K562 (cell line): ENCODE data around the gene JAK3. TPM values are rescaled to one million over a fixed set of nuclear protein-coding genes. Genes with fewer than 3 reads are reported as not detected.

Experiments
- HSF4 ChIP-seq: fragments of 250-450 bp; sonication (Bioruptor Pico); IDR thresholded peaks from 2 replicates; pipeline ENCODE4 v2.1.2; 2022; ENCODE audit warnings: mild to moderate bottlenecking, moderate library complexity, borderline replicate concordance
- LCOR ChIP-seq: sonication (generic); formaldehyde crosslinking; IDR thresholded peaks from 2 replicates; pipeline ENCODE4 v1.8.0; 2022; ENCODE audit warnings: mild to moderate bottlenecking, missing genetic modification reagents
- MYNN ChIP-seq, 2 experiments: sonication (generic); formaldehyde crosslinking in 1 of 2; IDR thresholded peaks; 2 replicates each; pipeline versions ENCODE4 v1.5.0 to v1.6.1; 2016 to 2020; ENCODE audit warnings: antibody characterized with exemption in 1 of 2, missing genetic modification reagents in 1 of 2
- RB1 ChIP-seq: fragments of 450-650 bp; IDR thresholded peaks from 2 replicates; pipeline ENCODE4 v1.6.1; 2017; ENCODE audit warnings: low read depth, mild to moderate bottlenecking
- ZNF140 ChIP-seq: fragments of 250-450 bp; sonication (Bioruptor Pico); IDR thresholded peaks from 2 replicates; pipeline ENCODE4 v1.8.0; 2021; ENCODE audit warnings: moderate library complexity, mild to moderate bottlenecking, inconsistent platforms
- ZNF41 ChIP-seq: fragments of 250-450 bp; sonication (Bioruptor Pico); conservative IDR thresholded peaks from 2 replicates; pipeline ENCODE4 v1.4.0; 2020; ENCODE audit warnings: mild to moderate bottlenecking
- ZNF586 ChIP-seq: fragments of 450-650 bp; formaldehyde crosslinking; conservative IDR thresholded peaks from 2 replicates; pipeline ENCODE4 v1.4.0; 2020; ENCODE audit warnings: mild to moderate bottlenecking, moderate library complexity
- polyA plus RNA-seq, 8 experiments: library from polyadenylated mRNA; depleted of rRNA in 4 of 8; stranded (reverse) in 5 of 8; unstranded in 3 of 8; fragments of >200 nt; fragmentation: Nextera tagmentation in 2 of 8; fragmentation: Illumina TruSeq in 1 of 8; extraction: Ambion mirVana in 2 of 8; extraction: Trizol in 1 of 8; gene quantifications; 2 replicates each; pipeline versions ENCODE4 v1.2.1 to v1.2.3, GENCODE V29; 2011 to 2014; ENCODE audit warnings: inconsistent platforms in 1 of 8, missing spikeins in 1 of 8
- total RNA-seq, 7 experiments: library from RNA; depleted of rRNA in 6 of 7; stranded (reverse); fragments of >200 nt in 6 of 7; fragmentation: Illumina TruSeq in 2 of 7; extraction: Trizol in 2 of 7; gene quantifications; 2 replicates each; pipeline versions ENCODE4 v1.2.1 to v1.2.3, GENCODE V29; 2011 to 2021; ENCODE audit warnings: low replicate concordance in 1 of 7
- TF ChIP-seq, protein P1 (sequence below), 3 experiments: IDR thresholded peaks in 2 of 3; conservative IDR thresholded peaks in 1 of 3; 2 replicates each; pipeline ENCODE4 v1.5.1; 2011 to 2012; ENCODE audit warnings: low read length in 3 of 3, mild to moderate bottlenecking in 3 of 3, control low read depth in 2 of 3, improper control_type of control experiment in 1 of 3, inconsistent platforms in 1 of 3, low read depth in 1 of 3, mixed read lengths in 1 of 3, moderate library complexity in 1 of 3; ENCODE audit not compliant: insufficient read depth in 2 of 3
- TF ChIP-seq, protein P2 (sequence below): fragments of 450-650 bp; IDR thresholded peaks from 2 replicates; pipeline ENCODE4 v1.6.1; 2016; ENCODE audit warnings: low read depth
- TF ChIP-seq, protein P3 (sequence below): sonication (generic); formaldehyde crosslinking; IDR thresholded peaks from 2 replicates; pipeline ENCODE4 v1.8.1; 2023; ENCODE audit warnings: mild to moderate bottlenecking, missing genetic modification reagents, moderate library complexity
- TF ChIP-seq, protein P4 (sequence below): fragments of 200-800 bp; sonication (Bioruptor generic); IDR thresholded peaks from 2 replicates; pipeline ENCODE4 v1.6.1; 2017; ENCODE audit warnings: missing genetic modification characterization, missing compliant biosample characterization
- TF ChIP-seq, protein P5 (sequence below): fragments of 250-450 bp; sonication (Bioruptor Pico); IDR thresholded peaks from 2 replicates; pipeline ENCODE4 v1.8.0; 2022; ENCODE audit warnings: moderate library complexity, mild to moderate bottlenecking, inconsistent platforms

The JAK3 gene
- total and polyA plus RNA-seq, 9 of the 15 experiments (the other 6 are each of a cell fraction or from before 2014, with no cell fraction given) = 0.01 to 0.18 (median 0.07) TPM; not detected in 1

DNA sequence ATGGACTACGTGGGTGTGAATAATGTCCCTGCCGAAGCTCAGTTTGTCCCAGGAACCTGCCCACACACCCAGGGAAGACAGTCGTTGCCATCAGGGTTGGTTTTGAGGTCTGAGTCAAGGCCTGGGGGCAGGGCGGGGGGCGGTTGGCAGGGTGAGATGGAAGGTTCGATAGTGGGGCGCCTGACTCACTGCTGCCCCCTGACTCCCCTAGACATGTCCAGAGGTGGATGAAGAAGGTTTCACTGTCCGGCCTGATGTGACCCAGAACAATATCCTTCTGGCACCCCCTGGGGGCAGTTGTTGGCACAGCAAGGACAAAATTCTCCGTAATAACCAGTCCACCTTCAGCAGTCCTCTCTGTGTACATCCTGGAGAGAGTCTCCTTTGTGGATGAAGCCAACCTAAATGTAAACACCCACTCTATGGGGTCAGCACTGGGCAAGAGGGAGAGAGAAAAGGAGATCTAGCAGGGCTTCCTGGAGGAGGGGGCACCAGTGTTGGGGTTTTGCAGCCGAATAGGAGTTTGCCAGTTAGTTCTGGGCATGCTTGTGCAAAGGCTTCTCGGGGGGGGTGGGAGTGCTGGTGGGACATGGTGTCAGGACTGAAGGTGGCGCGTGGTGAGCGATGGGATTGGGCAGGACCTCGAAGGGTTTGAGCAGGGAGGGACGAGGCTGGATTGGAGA, 72.4 kb downstream of the JAK3 start (continued):
- no peak for TF ChIP-seq LCOR
- TF ChIP-seq, protein P1, sequence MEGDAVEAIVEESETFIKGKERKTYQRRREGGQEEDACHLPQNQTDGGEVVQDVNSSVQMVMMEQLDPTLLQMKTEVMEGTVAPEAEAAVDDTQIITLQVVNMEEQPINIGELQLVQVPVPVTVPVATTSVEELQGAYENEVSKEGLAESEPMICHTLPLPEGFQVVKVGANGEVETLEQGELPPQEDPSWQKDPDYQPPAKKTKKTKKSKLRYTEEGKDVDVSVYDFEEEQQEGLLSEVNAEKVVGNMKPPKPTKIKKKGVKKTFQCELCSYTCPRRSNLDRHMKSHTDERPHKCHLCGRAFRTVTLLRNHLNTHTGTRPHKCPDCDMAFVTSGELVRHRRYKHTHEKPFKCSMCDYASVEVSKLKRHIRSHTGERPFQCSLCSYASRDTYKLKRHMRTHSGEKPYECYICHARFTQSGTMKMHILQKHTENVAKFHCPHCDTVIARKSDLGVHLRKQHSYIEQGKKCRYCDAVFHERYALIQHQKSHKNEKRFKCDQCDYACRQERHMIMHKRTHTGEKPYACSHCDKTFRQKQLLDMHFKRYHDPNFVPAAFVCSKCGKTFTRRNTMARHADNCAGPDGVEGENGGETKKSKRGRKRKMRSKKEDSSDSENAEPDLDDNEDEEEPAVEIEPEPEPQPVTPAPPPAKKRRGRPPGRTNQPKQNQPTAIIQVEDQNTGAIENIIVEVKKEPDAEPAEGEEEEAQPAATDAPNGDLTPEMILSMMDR (IDR thresholded peaks at IDR 0.05 in 2 of 3, conservative IDR thresholded peaks at IDR 0.05 in 1 of 3; ENCODE audit: insufficient read depth in 2 of 3, low read depth in 1 of 3, low read length in 3 of 3) = peak; percentile 92 to 96 (median 94)
- no peak for TF ChIP-seq HSF4
- TF ChIP-seq, protein P2, sequence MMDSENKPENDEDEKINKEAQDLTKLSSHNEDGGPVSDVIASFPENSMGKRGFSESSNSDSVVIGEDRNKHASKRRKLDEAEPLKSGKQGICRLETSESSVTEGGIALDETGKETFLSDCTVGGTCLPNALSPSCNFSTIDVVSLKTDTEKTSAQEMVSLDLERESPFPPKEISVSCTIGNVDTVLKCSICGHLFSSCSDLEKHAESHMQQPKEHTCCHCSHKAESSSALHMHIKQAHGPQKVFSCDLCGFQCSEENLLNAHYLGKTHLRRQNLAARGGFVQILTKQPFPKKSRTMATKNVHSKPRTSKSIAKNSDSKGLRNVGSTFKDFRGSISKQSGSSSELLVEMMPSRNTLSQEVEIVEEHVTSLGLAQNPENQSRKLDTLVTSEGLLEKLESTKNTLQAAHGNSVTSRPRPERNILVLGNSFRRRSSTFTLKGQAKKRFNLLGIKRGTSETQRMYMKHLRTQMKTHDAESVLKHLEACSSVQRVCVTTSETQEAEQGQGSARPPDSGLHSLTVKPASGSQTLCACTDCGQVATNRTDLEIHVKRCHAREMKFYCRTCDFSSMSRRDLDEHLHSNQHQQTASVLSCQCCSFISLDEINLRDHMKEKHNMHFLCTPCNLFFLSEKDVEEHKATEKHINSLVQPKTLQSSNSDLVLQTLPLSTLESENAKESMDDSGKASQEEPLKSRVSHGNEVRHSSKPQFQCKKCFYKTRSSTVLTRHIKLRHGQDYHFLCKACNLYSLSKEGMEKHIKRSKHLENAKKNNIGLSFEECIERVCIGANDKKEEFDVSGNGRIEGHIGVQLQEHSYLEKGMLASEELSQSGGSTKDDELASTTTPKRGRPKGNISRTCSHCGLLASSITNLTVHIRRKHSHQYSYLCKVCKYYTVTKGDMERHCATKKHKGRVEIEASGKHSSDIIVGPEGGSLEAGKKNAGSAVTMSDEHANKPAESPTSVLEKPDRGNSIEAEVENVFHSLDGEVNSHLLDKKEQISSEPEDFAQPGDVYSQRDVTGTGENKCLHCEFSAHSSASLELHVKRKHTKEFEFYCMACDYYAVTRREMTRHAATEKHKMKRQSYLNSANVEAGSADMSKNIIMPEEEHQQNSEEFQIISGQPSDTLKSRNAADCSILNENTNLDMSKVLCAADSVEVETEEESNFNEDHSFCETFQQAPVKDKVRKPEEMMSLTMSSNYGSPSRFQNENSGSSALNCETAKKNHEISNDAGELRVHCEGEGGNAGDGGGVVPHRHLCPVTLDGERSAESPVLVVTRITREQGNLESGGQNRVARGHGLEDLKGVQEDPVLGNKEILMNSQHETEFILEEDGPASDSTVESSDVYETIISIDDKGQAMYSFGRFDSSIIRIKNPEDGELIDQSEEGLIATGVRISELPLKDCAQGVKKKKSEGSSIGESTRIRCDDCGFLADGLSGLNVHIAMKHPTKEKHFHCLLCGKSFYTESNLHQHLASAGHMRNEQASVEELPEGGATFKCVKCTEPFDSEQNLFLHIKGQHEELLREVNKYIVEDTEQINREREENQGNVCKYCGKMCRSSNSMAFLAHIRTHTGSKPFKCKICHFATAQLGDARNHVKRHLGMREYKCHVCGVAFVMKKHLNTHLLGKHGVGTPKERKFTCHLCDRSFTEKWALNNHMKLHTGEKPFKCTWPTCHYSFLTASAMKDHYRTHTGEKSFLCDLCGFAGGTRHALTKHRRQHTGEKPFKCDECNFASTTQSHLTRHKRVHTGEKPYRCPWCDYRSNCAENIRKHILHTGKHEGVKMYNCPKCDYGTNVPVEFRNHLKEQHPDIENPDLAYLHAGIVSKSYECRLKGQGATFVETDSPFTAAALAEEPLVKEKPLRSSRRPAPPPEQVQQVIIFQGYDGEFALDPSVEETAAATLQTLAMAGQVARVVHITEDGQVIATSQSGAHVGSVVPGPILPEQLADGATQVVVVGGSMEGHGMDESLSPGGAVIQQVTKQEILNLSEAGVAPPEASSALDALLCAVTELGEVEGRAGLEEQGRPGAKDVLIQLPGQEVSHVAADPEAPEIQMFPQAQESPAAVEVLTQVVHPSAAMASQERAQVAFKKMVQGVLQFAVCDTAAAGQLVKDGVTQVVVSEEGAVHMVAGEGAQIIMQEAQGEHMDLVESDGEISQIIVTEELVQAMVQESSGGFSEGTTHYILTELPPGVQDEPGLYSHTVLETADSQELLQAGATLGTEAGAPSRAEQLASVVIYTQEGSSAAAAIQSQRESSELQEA = no peak
- TF ChIP-seq, protein P3, sequence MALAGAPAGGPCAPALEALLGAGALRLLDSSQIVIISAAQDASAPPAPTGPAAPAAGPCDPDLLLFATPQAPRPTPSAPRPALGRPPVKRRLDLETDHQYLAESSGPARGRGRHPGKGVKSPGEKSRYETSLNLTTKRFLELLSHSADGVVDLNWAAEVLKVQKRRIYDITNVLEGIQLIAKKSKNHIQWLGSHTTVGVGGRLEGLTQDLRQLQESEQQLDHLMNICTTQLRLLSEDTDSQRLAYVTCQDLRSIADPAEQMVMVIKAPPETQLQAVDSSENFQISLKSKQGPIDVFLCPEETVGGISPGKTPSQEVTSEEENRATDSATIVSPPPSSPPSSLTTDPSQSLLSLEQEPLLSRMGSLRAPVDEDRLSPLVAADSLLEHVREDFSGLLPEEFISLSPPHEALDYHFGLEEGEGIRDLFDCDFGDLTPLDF (CRISPR knock-in tag) = no peak
- TF ChIP-seq, protein P4, sequence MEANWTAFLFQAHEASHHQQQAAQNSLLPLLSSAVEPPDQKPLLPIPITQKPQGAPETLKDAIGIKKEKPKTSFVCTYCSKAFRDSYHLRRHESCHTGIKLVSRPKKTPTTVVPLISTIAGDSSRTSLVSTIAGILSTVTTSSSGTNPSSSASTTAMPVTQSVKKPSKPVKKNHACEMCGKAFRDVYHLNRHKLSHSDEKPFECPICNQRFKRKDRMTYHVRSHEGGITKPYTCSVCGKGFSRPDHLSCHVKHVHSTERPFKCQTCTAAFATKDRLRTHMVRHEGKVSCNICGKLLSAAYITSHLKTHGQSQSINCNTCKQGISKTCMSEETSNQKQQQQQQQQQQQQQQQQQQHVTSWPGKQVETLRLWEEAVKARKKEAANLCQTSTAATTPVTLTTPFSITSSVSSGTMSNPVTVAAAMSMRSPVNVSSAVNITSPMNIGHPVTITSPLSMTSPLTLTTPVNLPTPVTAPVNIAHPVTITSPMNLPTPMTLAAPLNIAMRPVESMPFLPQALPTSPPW = peak; percentile 70
- TF ChIP-seq ZNF586 = no peak
- no peak for TF ChIP-seq ZNF41
- 0 out of 2 replicates have a peak, but pooled peaks have one; percentile 32 for TF ChIP-seq RB1
- TF ChIP-seq ZNF140 = no peak
- TF ChIP-seq, protein P5, sequence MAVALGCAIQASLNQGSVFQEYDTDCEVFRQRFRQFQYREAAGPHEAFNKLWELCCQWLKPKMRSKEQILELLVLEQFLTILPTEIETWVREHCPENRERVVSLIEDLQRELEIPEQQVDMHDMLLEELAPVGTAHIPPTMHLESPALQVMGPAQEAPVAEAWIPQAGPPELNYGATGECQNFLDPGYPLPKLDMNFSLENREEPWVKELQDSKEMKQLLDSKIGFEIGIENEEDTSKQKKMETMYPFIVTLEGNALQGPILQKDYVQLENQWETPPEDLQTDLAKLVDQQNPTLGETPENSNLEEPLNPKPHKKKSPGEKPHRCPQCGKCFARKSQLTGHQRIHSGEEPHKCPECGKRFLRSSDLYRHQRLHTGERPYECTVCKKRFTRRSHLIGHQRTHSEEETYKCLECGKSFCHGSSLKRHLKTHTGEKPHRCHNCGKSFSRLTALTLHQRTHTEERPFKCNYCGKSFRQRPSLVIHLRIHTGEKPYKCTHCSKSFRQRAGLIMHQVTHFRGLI (CRISPR knock-in tag) = no peak
- TF ChIP-seq MYNN (IDR thresholded peaks at IDR 0.05) = peak; percentile 80
- no peak for TF ChIP-seq MYNN (CRISPR knock-in tag; IDR thresholded peaks at IDR 0.05)
